Activated T-helper 1 cell treated with anti-CD3 and anti-CD28 coated beads, Interleukin-12 subunit alpha, Interleukin-12 subunit beta, Interleukin-2, Interleukin-4 antibody, amounts not matched to agents 30 ng/mL and 10 ng/mL and 1 ng/mL, durations not matched to agents 14 hours and 24 hours and 36 hours (primary cell): ENCODE results near the gene TEAD3. TPM values are rescaled to one million over a fixed set of nuclear protein-coding genes. Genes with fewer than 3 reads are reported as not detected.
A peak's percentile ranks its signal among the peaks of the same experiment; 100 is the strongest.

Source experiments
- DNase-seq: peaks from one replicate; pipeline ENCODE4 v3.0.0; 2021; ENCODE audit warnings: low spot score
- H3K27ac Mint-ChIP-seq: one replicate; pipeline ENCODE4 v1.8.0; 2021; ENCODE audit warnings: mild to moderate bottlenecking, mixed read lengths
- H3K27me3 Mint-ChIP-seq: one replicate; pipeline ENCODE4 v1.8.0; 2022; ENCODE audit warnings: mild to moderate bottlenecking, moderate library complexity, mixed read lengths; ENCODE audit not compliant: insufficient read depth
- H3K36me3 Mint-ChIP-seq: one replicate; pipeline ENCODE4 v1.8.0; 2021; ENCODE audit warnings: low read depth, mixed read lengths
- H3K4me1 Mint-ChIP-seq: one replicate; pipeline ENCODE4 v1.8.0; 2021; ENCODE audit warnings: low read depth, mixed read lengths
- H3K4me3 Mint-ChIP-seq: one replicate; pipeline ENCODE4 v1.8.0; 2021; ENCODE audit warnings: mild to moderate bottlenecking, moderate library complexity, mixed read lengths
- H3K9me3 Mint-ChIP-seq: one replicate; pipeline ENCODE4 v1.8.0; 2021; ENCODE audit warnings: mixed read lengths
- intact Hi-C: fragments of 100-400 bp; cut with micrococcal nuclease; formaldehyde crosslinking; loops from one replicate; pipeline ENCODE4 v1.15.1; 2024
- total RNA-seq: library from RNA; stranded (reverse); gene quantifications from 2 replicates; pipeline ENCODE4 v1.2.3, GENCODE V29; 2022

Gene TEAD3
- total RNA-seq, 1 donor from 2014 or later, result 1.5 TPM

DNA sequence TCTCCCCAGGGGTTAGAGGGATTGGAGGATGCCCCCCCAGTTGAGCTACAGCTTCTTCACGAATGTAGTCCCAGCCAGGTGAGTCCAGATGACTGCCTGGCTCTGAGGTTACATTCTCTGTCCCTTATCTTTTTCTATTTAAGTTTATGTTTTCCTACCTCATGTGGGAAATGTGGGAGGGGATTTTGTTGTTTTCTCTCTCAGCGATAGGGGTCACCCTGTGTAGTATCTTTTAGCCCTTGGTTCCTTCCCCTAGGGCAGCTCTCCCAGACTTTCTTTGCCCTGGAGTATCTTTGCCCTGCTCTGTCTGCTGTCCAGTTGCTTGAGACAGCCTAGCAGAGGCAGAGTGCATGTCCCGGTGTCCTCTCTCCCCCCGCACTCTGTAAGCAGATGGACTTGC, 39.0 kb downstream of the TEAD3 start:
- Mint-ChIP-seq H3K27ac (no peak overlapping the region), H3K4me3 (no peak overlapping the region), H3K36me3 (peaks cover 25% of the 10 kb centered on the region), H3K4me1 (peaks cover 29% of the 10 kb centered on the region), H3K9me3 (no peaks in the 10 kb centered on the region), H3K27me3 (no peaks in the 10 kb centered on the region)
- no peak for DNase-seq
- intact Hi-C loops, result no loop called here

DNA sequence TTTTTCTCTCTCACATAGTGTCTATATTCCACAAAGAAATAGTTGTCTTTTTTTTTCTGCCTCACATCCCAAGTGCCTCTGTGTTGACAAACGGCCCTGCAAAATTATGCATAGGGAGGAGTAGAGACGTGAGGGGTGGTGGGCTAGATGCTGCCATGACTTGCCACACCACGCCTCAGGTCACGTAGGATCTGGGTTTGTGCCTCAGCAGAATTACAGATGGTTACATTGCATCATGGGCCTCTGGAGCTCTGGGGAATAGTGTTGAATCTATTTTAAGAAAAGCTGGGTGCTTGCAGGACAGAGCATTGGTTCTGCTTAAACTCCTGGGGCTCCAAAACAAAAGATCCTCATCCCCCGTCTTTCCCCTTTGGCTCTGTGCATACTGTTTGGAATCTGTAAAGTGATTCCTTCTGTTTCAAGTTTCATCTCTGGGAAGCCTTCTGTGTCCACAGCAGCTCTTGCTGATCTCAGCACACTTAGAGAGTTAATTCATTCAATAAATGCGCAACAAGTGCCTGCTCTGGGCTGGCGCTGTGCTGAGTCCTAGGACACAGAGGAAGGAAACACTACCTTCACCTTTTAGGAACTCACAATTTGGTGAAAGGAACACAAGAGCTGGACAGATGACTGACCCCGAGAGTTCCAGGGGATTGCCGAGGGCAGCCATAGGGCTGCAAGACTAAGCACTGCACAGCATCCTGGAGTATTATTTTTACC, 42.3 kb downstream of the TEAD3 start:
- intact Hi-C loops, result no loop called here
- peaks cover 20% of the 10 kb centered on the region for H3K36me3 Mint-ChIP-seq
- no peaks in the 10 kb centered on the region for H3K9me3 Mint-ChIP-seq
- no peak overlapping the region for H3K27ac Mint-ChIP-seq
- no peak for DNase-seq
- peak overlapping the region; percentile 51 for H3K4me3 Mint-ChIP-seq
- no peaks in the 10 kb centered on the region for H3K27me3 Mint-ChIP-seq
- H3K4me1 Mint-ChIP-seq, result peaks cover 42% of the 10 kb centered on the region

DNA sequence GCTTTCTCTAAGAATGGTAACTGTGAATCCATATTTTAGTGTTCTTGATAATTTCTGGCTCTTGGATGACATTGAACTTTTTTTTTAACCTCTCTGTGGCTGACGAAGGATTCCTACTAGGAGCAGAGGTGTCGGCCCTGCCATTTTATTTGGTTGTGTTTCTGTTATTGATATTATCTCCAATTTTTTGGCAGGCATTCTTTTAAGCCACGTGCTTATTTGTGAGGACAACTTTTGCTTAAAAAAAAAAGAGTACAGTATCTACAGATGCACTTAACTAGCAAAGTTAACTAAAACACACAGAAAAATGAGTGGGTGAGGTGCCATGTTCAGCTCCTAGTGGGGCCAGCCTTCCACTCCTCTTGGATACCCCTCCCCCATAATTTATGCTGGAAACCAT, 43.6 kb downstream of the TEAD3 start:
- no peak for DNase-seq
- Mint-ChIP-seq H3K36me3 (peaks cover 15% of the 10 kb centered on the region), H3K27me3 (no peaks in the 10 kb centered on the region), H3K4me1 (peaks cover 47% of the 10 kb centered on the region), H3K27ac (peak overlapping the region; percentile 61), H3K9me3 (no peaks in the 10 kb centered on the region), H3K4me3 (peak overlapping the region; percentile 88)
- intact Hi-C loops, result no loop called here

DNA sequence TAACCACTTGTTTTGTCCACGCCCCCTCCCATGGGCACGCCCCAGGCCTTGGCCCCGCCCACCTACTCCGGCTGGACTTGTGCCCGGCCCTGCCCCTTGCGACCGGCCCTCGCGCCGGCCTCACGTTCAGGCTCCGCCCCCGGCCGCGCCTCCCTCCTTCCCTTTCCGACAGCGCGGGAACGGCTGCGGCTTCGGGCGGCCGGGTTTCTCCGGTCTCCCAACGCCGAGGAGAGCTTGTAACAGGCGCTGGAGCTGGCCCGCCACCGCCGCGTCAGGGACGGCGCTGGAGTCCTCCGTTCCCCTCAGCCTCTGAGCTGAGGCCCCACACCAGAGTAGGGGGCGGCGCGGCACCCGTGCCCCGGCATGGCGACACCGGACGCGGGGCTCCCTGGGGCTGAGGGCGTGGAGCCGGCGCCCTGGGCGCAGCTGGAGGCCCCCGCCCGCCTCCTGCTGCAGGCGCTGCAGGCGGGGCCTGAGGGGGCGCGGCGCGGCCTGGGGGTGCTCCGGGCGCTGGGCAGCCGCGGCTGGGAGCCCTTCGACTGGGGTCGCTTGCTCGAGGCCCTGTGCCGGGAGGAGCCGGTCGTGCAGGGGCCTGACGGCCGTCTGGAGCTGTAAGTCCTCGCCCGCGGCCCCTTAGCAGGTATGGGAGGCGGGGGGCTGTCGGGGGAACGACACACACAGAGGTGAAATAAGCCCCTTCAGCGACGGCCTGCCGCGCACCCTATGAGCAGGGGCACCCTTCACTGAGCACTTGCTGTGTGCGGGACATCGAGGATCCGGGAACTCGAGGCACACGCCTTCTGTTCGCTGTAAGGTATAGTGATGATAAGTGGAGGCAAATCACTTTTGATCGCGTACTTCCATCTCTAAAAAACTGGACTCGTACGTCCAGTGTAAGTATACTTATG, 44.4 kb downstream of the TEAD3 start, which contains the start of gene FANCE:
Gene FANCE, plus strand, starts transcription at position 156 of the 908 bp plus-strand sequence. Its CDS starts 208 bp downstream, at position 364.
- Mint-ChIP-seq H3K27me3 (no peaks in the 10 kb centered on the region), H3K4me3 (peak within 1 kb of the TSS; percentile 88), H3K27ac (peak within 1 kb of the TSS; percentile 61), H3K36me3 (peaks cover 11% of the 10 kb centered on the region), H3K4me1 (peaks cover 48% of the 10 kb centered on the region), H3K9me3 (no peaks in the 10 kb centered on the region)
- DNase-seq, result peak; percentile 91
- intact Hi-C loops, result loop anchor here (1.0 kb wide), 5 partner anchors 16 to 193 kb away; partner anchors contain the start of genes RPL10A and ZNF76

DNA sequence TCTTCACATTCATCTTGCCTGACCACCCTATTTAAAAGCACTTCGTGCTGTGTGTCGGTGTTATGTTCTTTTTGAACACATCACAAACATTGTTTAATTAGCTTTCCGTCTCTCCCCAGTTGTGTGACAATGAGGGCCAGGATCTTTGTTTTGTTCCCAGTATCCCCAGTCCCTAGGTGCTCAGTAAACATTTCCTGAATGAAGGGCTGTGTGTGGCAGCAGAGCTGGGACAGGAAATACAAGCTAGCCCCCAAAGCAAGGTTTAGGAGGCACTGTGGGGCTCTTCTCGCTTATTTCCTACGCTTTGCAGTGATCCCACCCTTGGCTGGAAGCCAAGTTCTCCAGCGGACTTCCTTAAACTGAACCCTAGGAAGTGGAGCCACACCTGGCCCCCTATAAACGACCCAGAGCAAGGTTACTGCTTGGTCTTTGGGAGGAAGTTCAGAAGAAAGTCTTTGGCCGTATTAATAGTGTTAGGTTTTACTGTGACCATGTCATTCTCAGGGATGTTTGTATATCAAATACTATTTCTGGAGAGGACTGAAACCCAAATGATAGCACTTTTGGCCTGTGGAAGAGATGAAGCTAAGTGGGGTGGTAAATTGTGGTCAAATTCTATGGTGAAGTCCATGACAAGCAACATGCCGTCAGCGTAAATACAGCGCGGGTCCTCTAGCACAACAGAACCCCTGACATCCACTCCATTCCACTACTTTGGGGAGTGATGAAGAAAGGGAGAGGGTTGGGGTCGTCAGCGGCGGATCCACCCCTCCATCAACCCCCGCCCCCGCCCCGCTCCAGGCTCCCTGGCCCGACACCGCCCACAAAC, 45.3 kb downstream of the TEAD3 start:
- peaks cover 11% of the 10 kb centered on the region for H3K36me3 Mint-ChIP-seq
- H3K27me3 Mint-ChIP-seq, result no peaks in the 10 kb centered on the region
- H3K4me3 Mint-ChIP-seq, result peak overlapping the region; percentile 85
- intact Hi-C loops, result loop anchor here (1.0 kb wide), 5 partner anchors 17 to 192 kb away; partner anchors contain the start of genes RPL10A and ZNF76
- H3K27ac Mint-ChIP-seq, result peak overlapping the region; percentile 29
- no peaks in the 10 kb centered on the region for H3K9me3 Mint-ChIP-seq
- peaks cover 54% of the 10 kb centered on the region for H3K4me1 Mint-ChIP-seq
- no peak for DNase-seq

DNA sequence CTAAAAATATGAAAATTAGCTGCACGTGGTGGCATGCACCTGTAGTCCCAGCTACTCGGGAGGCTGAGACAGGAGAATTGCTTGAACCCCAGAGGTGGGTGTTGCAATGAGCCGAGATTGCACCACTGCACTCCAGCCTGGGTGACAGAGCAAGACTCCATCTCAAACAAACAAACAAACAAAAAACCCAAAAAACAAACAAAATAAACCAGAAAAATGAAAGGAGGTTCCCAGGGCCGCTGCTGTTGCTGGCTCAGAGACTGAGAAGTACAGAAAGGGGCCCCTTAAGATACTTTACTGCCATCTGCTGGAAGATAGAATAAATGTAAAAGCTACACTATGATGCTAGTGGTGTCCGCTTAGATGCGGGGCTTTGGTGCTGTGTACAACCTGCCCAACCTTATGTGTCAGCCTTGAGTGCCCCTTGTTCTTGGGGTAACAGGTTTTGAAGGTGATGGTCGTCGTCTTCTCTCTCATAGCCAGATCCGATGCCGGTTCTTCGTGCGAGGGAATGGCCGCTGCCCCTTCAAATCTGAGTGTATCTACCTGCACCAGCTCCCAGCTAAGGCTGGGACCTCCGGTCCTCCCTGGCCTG, 47.5 kb downstream of the TEAD3 start:
- Mint-ChIP-seq H3K27ac (no peak overlapping the region), H3K4me3 (no peak overlapping the region), H3K36me3 (peaks cover 2% of the 10 kb centered on the region), H3K4me1 (peaks cover 44% of the 10 kb centered on the region), H3K27me3 (peaks cover 1% of the 10 kb centered on the region), H3K9me3 (no peaks in the 10 kb centered on the region)
- intact Hi-C loops, result loop anchor here (1.0 to 2.0 kb wide), 4 partner anchors 31 to 152 kb away; partner anchors contain the start of genes DEF6 and PPARD
- DNase-seq, result peak; percentile 24

DNA sequence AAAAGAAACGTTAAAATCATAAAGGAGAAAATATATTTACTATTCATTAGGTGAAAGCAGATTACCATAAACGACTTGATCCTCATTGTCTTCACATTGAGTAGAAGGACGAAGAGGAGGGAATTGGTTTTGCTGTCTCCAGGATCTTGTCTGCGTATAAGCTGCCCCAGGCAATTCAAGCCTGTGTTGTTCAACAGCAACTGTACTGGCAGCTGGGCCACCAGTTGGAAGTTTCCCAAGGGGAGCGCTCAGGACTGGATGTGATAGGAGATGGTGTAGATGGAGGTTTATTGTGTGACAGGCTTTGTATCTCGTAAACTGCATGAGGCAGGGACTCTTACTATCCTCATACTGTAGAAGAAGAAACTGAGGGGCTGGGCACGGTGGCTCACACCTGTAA, 48.7 kb downstream of the TEAD3 start:
- Mint-ChIP-seq H3K9me3 (no peaks in the 10 kb centered on the region), H3K36me3 (peaks cover 2% of the 10 kb centered on the region), H3K27ac (no peak overlapping the region), H3K27me3 (peaks cover 1% of the 10 kb centered on the region), H3K4me1 (peaks cover 34% of the 10 kb centered on the region), H3K4me3 (no peak overlapping the region)
- DNase-seq, result no peak
- intact Hi-C loops, result loop anchor here (2.0 kb wide), 1 partner anchor 29 kb away; no protein-coding TSS in a partner anchor

DNA sequence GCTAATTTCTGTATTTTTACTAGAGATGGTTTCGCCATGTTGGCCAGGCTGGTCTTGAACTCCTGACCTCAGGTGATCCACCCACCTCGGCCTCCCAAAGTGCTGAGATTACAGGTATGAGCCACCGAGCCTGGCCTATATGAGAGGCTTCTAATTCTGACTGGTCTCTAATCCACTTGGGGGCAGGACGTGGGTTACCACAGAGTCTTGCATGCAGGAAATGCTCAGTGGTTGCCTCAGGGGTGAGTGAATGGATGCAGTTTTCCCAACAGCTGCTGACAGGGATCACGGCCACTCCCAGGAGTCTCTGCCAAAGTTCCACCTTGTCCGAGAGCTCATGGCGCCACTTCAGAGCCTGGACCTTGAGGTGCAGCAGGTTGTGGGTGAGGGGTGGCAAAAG, 51.2 kb downstream of the TEAD3 start:
- no peak for DNase-seq
- Mint-ChIP-seq H3K36me3 (no peaks in the 10 kb centered on the region), H3K9me3 (no peaks in the 10 kb centered on the region), H3K4me3 (no peak overlapping the region), H3K27me3 (peaks cover 1% of the 10 kb centered on the region), H3K27ac (no peak overlapping the region), H3K4me1 (peaks cover 19% of the 10 kb centered on the region)
- intact Hi-C loops, result no loop called here

DNA sequence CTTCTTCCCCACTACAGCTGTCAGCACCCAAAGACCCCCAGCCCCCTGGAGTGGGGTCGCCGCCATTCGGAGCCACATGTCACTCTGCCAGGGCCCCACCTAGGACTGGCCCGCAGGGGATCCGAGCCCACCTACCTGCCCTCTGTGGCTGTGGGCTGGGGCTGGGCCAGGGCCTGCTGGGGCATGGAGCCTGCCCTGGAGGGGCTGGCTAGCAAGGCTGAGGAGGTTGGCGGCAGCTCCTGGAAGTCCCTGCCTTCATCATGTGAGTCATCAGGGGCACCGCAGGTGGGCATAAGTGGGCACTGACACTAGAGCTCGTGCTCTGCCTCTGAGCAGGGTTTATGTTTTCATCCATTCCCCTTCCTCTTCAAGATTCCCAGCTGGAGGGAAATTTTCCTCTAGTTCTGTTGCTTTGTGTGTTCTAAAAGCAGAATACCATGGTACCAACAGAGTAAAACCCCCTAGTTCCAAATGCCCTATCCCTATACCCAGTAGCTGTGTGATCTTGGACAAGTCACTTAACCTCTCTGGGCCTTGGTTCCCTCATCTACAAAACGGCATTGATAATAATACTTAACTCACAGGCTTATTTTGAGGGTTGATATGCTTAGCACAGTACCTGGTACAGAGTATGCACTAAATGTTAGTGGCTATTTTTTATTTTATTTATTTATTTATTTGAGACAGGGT, 53.4 kb downstream of the TEAD3 start:
- intact Hi-C loops, result no loop called here
- Mint-ChIP-seq H3K4me3 (no peak overlapping the region), H3K9me3 (no peaks in the 10 kb centered on the region)

DNA sequence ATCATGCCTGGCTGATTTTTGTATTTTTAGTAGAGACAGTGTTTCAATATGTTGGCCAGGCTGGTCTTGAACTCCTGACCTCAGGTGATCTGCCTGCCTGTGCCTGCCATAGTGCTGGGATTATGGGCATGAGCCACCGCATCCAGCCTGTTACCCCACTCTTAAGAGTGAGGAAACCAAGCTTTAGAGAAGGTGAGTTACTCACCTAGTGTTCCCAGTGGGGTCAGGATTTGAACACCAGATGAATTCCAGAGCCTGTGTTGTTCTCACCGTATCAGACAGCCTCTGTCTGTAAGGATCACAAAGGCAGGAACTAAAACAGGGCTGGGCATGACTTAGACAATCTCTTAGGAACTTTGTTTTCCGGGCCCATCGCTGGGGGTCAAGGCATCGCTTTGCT, 54.2 kb downstream of the TEAD3 start:
- no peaks in the 10 kb centered on the region for H3K9me3 Mint-ChIP-seq
- H3K4me1 Mint-ChIP-seq, result peaks cover 13% of the 10 kb centered on the region
- H3K36me3 Mint-ChIP-seq, result no peaks in the 10 kb centered on the region
- peaks cover 1% of the 10 kb centered on the region for H3K27me3 Mint-ChIP-seq
- no peak overlapping the region for H3K4me3 Mint-ChIP-seq
- no peak overlapping the region for H3K27ac Mint-ChIP-seq
- no peak for DNase-seq
- intact Hi-C loops, result no loop called here

More for the DNA sequence above, 53.4 kb downstream of the TEAD3 start:
- peaks cover 13% of the 10 kb centered on the region for H3K4me1 Mint-ChIP-seq
- H3K27ac Mint-ChIP-seq, result no peak overlapping the region
- DNase-seq, result no peak
- no peaks in the 10 kb centered on the region for H3K36me3 Mint-ChIP-seq
- H3K27me3 Mint-ChIP-seq, result peaks cover 1% of the 10 kb centered on the region

DNA sequence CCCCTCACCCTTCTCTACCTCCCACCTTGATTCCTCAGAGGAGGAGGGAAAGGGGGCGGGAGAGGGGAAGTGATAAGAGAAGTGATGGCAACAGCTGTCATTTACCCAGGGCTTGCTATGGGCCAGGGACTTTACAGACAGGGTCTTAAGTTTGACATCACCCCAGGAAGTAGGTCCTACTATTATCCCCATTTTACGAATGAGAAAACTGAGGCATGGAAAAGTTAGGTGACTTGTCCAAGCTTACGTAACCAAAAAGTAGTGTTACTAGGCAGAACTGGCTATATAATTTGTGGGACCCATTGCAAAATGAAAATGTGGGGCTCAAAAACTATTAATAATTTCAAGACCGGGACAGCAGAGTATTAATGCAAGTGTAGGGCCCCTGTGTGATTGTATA, 55.2 kb downstream of the TEAD3 start:
- H3K27me3 Mint-ChIP-seq, result peaks cover 1% of the 10 kb centered on the region
- H3K36me3 Mint-ChIP-seq, result no peaks in the 10 kb centered on the region
- DNase-seq, result no peak
- no peaks in the 10 kb centered on the region for H3K9me3 Mint-ChIP-seq
- intact Hi-C loops, result no loop called here
- no peak overlapping the region for H3K27ac Mint-ChIP-seq
- peaks cover 5% of the 10 kb centered on the region for H3K4me1 Mint-ChIP-seq
- no peak overlapping the region for H3K4me3 Mint-ChIP-seq
